Measurements from ENCODE around the gene NSG2. TPM values are rescaled to one million over a fixed set of nuclear protein-coding genes. Genes with fewer than 3 reads are reported as not detected.

Gene NSG2
- total RNA-seq (2014; rRNA removed; shearing (Covaris generic)): not detected in 2 replicates

DNA sequence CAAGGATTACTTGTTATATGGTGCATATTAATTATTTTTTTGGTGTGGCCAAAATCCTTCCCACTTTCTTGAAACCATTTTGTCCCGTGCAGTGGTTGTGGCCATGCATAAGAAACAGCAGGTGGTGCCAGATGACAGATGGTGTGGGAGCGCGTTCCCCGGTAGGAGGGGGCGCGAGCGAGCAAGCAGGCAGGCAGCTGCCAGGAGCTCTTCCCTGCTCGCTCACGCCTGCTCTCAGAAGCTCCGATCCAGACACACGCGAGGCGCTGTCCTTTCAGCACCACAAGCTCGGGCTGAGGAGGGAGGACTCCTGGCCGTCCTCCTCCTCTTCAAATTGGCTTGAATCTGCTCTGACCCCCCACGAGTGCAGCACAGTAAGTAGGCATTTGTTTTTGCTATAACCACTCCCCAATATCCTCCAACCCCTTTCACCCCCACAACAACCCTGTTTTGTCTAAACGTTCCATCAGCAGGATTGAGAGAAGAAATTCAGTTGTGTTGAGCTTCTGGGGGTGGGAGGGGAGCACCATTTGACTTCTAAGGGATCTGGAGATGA, at the start of gene NSG2:
Gene NSG2, plus strand, starts transcription at position 237 of the 556 bp plus-strand sequence. CDS start 1,050 bp downstream, outside the sequence.
- peak; percentile 81 for DNase-seq (ENCODE audit: low read depth)

- DNase-seq (ENCODE audit: low read depth): no peak
Observed at GRCh38 chr5:173997331-173997730, 48.2 kb upstream of the NSG2 start.

DNA sequence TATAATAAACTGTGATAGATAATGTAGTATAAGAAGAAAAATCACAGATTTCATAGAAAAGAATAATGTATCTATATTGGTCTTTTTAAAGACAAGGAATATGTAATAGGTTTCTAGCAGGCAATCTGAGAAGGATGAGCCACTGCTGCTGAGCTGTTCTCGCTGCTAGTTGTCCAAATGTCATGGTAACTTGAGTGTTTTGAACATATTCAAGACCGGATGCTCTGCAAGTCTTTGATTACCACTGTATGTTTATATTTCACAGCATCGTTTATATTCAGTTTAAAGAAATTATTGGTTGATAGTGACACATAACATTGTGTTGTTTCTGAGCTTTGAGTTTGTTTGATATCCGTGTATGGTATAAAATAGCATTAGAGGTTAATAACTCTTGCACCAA, 47.0 kb upstream of the NSG2 start:
- DNase-seq (ENCODE audit: low read depth): peak; percentile 6

- no peak for DNase-seq (ENCODE audit: low read depth)
Observed at GRCh38 chr5:174000076-174000475, 45.4 kb upstream of the NSG2 start.

DNA sequence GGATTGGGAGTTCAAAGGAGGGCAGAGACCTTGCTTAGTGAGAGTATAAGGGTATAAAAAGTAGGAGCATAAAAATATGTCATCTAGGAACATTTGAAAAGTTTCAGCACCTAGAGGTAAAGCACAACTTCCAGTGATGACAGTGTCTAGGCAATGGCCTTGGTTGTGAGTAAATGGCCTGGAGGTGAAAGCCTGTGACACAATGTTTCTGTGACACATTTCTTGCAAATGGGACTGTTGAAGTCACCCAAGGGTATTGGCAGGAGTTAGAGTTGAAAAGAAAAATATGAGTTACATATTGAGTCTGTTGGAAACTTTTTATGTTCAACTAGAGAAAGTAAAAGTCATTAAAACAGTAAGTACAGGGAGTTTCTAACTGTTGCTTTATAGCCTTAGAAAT, 41.7 kb upstream of the NSG2 start:
- no peak for DNase-seq (ENCODE audit: low read depth)

DNA sequence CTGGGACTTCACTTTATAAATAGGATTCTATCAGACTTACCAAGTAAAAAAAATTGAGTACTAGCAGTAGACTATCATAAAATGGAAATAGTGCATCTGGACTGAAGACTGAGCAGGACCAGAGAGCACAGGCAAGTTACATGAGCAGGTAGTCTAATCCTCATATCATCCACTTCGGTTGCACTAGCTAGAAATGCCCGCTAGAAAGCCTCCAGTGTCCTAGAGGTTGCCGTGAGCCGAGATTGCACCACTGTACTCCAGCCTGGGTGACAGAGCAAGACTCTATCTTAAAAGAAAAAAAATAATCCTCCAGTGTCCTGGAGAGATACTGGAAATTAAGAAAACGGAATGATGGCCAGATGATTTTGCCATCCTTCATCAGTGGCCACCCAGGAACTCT, 36.6 kb upstream of the NSG2 start:
- no peak for DNase-seq (ENCODE audit: low read depth)

DNA sequence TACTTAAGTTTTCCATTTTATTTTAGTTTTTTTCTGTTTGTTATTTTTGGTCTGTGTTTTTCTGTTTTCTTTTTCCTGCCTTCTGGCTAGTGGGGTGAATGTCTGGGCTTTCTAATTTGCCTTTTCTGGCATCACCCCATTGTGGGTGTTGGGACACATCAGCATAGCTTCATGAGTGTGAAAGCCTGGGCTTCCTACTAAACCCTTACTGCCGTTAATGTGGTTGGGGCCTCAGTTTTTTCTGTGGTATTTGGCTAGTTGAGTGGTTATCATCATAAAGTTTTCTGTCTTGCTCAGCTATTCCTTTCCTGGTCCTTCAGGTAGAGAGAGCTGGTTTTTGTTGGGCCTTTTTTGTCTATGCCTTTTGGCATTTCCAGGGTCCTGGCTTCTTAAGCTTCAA, 35.1 kb upstream of the NSG2 start:
- no peak for DNase-seq (ENCODE audit: low read depth)

- no peak for DNase-seq (ENCODE audit: low read depth)
Observed at GRCh38 chr5:174011441-174011840, 34.1 kb upstream of the NSG2 start.

DNA sequence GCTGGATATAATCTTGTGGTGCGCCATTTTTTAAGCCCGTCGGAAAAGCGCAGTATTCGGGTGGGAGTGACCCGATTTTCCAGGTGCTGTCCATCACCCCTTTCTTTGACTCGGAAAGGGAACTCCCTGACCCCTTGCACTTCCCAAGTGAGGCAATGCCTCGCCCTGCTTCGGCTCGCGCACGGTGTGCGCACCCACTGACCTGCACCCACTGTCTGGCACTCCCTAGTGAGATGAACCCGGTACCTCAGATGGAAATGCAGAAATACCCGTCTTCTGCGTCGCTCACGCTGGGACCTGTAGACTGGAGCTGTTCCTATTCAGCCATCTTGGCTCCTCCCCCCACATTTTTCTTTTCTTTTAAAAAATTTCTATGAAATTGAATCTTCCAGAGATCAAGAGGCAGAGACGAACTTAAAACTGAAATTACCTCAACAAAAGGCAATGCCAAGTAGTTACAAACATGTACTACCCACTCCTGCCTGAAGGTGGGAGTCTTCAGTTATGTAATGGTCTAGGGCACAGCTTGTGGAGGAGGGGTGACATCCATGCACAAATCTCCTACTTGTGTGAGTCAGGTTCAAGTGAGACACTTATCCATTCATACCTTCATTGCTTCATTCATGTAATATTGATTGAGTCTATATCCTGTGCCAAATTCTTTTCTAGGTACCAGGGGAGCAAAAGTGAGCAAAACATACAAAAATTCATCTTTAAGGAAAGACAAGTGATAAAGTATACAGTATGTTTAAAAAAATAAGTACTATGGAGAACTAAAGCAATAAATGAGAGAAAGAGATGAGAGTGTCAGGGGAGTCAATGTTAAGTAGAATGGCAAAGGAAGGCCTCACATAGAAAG, 25.2 kb upstream of the NSG2 start:
- DNase-seq (ENCODE audit: low read depth): peak; percentile 61

GRCh38 chr5:174020928-174021304, 24.6 kb upstream of the NSG2 start:
- DNase-seq (ENCODE audit: low read depth): no peak

DNA sequence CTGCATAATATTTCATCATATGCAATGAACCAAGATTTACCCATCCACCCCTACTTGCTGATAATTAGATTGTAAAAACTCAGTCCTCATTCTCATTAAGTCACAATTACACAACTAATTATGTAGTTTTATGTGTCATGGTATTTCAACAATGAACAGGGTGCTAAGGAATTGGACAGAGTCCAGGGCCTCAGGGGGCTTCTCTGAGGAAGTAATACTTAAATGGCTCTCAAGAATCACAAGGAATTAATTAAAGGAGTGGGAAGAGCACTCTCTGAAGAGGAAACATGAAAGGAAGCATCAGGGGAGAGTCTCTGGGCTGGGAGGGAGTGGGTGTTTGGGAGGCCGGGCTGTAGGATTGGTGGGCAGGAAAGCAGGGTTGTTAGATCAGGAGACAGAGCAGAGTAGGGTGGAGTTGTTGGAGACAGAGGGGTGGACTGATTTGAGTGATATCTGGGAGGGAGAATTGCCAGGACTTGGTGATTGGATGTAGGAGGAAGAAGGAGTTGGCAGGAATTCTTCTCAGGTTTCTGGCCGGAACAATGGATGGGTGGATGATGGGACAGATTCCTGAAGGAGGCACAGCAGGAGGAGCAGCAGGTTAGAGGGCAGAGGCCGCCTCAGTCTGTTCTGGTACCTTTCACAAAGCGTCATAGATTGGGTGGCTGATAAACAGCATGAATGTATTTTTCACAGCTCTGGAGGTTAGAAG, 23.0 kb upstream of the NSG2 start:
- DNase-seq (ENCODE audit: low read depth): no peak

GRCh38 chr5:174030286-174030685, 15.2 kb upstream of the NSG2 start:
- no peak for DNase-seq (ENCODE audit: low read depth)

- DNase-seq (ENCODE audit: low read depth): no peak
Observed at GRCh38 chr5:174044466-174045254, 846 bp upstream of the NSG2 start.

- no peak for DNase-seq (ENCODE audit: low read depth)
Observed at GRCh38 chr5:174046558-174046957, 1.1 kb downstream of the NSG2 start.

DNA sequence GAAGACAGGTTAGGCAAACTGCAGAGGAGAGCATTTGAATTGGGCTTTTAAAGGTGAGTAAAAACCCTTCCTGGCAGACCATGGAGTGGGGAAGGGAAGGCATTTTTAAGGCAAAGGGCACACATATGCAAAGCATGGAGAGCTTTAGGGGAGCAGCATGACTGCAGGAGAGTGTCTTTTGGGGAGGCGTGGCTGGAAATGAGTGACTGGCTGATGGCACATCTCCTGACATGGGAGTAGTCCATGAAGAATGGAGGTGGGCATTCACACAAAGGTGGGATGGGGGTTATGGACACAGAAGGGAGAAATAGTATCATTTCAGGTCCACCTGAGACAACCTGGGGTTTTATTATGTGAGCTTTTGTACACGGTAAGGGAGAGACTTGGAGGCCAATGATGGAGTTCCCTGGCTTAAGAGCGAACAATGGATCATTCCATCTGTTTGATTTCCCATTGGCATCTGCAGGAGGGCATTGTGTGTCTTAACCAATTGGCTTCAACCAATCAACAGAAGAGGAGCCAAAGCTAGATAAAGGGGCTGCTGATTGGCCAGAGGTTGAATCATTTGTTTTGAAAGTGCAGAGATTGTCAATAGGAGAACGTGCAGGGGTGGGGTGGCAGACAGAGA, 2.1 kb downstream of the NSG2 start:
- DNase-seq (ENCODE audit: low read depth): no peak

DNA sequence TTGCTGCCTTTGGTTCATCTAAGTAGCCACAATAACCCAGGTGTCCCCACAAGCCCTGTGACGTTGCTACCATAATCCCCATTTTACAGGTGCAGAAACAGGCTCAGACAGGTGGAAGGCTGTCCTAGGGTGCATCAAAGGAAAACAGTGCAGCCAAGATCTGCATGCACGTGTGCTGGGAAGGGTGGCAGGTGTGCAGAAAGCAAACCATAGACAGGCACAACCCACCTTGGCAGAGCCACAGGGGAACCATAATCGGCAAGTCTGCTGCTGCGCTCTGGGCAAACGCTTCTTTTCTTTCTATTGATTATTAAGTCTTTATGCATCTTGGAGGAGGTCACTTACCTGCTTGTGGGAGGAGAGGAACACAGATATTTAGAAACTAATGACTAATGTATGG, 7.1 kb downstream of the NSG2 start:
- DNase-seq (ENCODE audit: low read depth): no peak

- DNase-seq (ENCODE audit: low read depth): no peak
Observed at GRCh38 chr5:174053905-174054304, 8.4 kb downstream of the NSG2 start.

DNA sequence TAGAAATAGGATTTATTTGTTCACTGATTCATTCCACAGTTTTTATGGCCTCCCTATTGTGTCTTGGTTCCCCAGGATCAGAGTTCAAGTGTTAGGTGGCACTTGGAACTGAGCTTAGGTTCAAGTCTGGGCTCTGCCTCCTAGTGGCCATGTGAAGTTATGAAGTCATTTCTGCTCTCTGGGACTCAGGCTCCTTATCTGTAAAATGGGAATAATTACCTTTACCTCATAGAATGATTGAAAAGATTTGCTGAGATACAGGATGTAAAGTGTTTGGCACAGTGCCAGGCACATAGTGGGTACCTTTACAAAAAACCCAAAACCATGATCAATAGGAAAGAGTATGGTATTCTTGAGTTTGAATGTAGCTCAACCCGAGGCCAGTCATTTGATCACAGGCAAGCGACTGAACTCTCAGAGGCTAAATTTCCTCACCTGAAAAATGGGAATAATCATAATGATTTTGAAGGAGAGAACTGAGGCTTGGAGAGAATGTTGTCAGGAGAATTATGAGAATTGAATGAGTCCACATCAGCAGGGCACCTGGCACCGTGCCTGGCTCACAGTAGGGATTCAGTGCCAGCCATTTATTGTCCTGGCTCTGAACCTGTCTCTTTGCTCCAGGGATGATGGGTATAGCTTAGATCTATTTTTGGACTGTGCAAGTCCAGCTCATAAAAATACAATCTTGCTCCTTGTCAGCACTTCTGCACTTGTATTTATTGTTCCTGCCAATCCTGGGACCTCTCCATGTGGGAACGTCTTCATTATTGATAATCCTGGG, 10.8 kb downstream of the NSG2 start:
- no peak for DNase-seq (ENCODE audit: low read depth)

GRCh38 chr5:174057206-174057605, 11.7 kb downstream of the NSG2 start:
- no peak for DNase-seq (ENCODE audit: low read depth)

- no peak for DNase-seq (ENCODE audit: low read depth)
Observed at GRCh38 chr5:174058433-174059122, 13.1 kb downstream of the NSG2 start.

Measured in M059J (cell line).